ENCODE results near the gene EEF1G.
"Not testable (repeated sequence)": the region's sequence is repeated elsewhere in the genome, so short reads cannot be mapped to it uniquely, and the experiment has no call there.

Gene EEF1G

GRCh38 chr11:62577046-62577714, 3.5 kb upstream of the EEF1G start:
- DNase-seq (ENCODE audit: low spot score) = peak; percentile 96

- DNase-seq (ENCODE audit: low spot score) = no peak
These were observed 2.1 kb upstream of the EEF1G start for GRCh38 chr11:62575837-62576236.

GRCh38 chr11:62575156-62575555, 1.5 kb upstream of the EEF1G start:
- no peak for DNase-seq (ENCODE audit: low spot score)

GRCh38 chr11:62574363-62575071, 826 bp upstream of the EEF1G start:
- DNase-seq (ENCODE audit: low spot score) = peak; percentile 52

- no peak for DNase-seq (ENCODE audit: low spot score)
These were observed 592 bp downstream of the EEF1G start for GRCh38 chr11:62573006-62573591.

- no peak for DNase-seq (ENCODE audit: low spot score)
These were observed 1.3 kb downstream of the EEF1G start for GRCh38 chr11:62572431-62572830.

GRCh38 chr11:62571493-62571892, 2.2 kb downstream of the EEF1G start:
- DNase-seq (ENCODE audit: low spot score) = not testable (repeated sequence)

- DNase-seq (ENCODE audit: low spot score) = not testable (repeated sequence)
These were observed 2.8 kb downstream of the EEF1G start for GRCh38 chr11:62570903-62571302.

GRCh38 chr11:62569611-62570010, 4.1 kb downstream of the EEF1G start:
- no peak for DNase-seq (ENCODE audit: low spot score)

- no peak for DNase-seq (ENCODE audit: low spot score)
These were observed 6.6 kb downstream of the EEF1G start for GRCh38 chr11:62567018-62567633.

- no peak for DNase-seq (ENCODE audit: low spot score)
These were observed 7.4 kb downstream of the EEF1G start for GRCh38 chr11:62566247-62566646.

- DNase-seq (ENCODE audit: low spot score) = no peak
These were observed 8.4 kb downstream of the EEF1G start for GRCh38 chr11:62565100-62565802.

- DNase-seq (ENCODE audit: low spot score) = not testable (repeated sequence)
These were observed 11.9 kb downstream of the EEF1G start for GRCh38 chr11:62561677-62562230.

GRCh38 chr11:62560566-62561103, 13.1 kb downstream of the EEF1G start:
- peak; percentile 95 for DNase-seq (ENCODE audit: low spot score)

- not testable (repeated sequence) for DNase-seq (ENCODE audit: low spot score)
These were observed 14.1 kb downstream of the EEF1G start for GRCh38 chr11:62559626-62560025.

- DNase-seq (ENCODE audit: low spot score) = no peak
These were observed 14.5 kb downstream of the EEF1G start for GRCh38 chr11:62559204-62559603.

GRCh38 chr11:62558669-62559068, 15.0 kb downstream of the EEF1G start:
- no peak for DNase-seq (ENCODE audit: low spot score)

GRCh38 chr11:62556875-62557631, 16.6 kb downstream of the EEF1G start:
- DNase-seq (ENCODE audit: low spot score) = no peak

- peak; percentile 93 for DNase-seq (ENCODE audit: low spot score)
These were observed 17.4 kb downstream of the EEF1G start for GRCh38 chr11:62556108-62556874.
